NCI-H187 (cell line): ENCODE results near the gene ITGA1.

ENCODE experiments used
- DNase-seq, 2 experiments: peaks; one replicate each; lab custom pipeline; 2025; lab: John Stamatoyannopoulos, UW

Gene ITGA1

GRCh38 chr5:52998552-52999313 is 211.0 kb downstream of the ITGA1 start:
- DNase-seq = no peak

DNA sequence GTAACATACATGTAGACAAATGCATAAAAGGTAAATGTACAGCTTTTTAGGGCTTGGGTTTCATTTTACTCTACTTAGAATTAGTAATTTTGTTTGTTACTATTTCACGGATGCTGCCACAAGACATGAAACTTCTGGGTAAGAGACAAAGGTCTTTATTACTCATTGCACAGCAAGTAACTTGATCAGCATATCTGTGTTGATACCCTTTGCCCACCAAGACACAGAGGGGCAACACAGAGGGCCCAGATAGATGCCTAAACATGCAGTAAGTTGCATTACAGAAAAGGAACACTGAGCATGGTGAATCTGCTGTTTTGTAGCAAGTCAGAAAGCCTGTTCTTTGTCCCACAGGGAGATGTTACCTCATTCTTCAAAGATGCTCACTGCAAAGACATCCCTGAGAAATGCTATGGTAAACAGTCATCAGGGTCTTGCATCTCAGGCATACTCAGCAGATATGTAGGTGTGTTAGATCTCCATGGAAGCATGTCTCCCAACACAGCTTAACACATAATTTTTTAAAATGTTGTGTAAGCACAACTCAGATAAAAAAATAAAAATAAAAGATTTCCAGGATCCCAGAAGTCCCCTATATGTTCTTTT is 211.7 kb downstream of the ITGA1 start:
- DNase-seq = no peak

GRCh38 chr5:53001541-53001940 is 213.8 kb downstream of the ITGA1 start:
- no peak for DNase-seq

DNA sequence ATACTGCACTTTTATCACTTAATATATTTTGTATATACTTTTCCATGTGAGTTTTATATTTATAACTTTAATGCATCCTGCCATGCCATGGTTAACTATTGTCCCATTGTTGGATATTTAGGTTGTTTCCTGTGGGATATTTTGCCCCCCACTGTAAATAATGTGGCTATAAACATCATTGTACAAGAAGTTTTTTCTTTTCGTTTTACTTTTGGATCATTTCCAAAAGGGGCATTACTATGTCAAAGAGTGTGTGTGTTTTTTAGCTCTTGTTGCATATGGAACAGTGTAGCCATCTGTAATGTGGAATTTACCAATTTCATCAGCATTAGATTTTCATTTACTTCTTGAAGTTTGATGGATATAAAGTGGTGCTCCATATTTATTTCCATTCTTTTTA is 214.8 kb downstream of the ITGA1 start:
- no peak for DNase-seq

GRCh38 chr5:53003144-53003543 is 215.4 kb downstream of the ITGA1 start:
- no peak for DNase-seq

DNA sequence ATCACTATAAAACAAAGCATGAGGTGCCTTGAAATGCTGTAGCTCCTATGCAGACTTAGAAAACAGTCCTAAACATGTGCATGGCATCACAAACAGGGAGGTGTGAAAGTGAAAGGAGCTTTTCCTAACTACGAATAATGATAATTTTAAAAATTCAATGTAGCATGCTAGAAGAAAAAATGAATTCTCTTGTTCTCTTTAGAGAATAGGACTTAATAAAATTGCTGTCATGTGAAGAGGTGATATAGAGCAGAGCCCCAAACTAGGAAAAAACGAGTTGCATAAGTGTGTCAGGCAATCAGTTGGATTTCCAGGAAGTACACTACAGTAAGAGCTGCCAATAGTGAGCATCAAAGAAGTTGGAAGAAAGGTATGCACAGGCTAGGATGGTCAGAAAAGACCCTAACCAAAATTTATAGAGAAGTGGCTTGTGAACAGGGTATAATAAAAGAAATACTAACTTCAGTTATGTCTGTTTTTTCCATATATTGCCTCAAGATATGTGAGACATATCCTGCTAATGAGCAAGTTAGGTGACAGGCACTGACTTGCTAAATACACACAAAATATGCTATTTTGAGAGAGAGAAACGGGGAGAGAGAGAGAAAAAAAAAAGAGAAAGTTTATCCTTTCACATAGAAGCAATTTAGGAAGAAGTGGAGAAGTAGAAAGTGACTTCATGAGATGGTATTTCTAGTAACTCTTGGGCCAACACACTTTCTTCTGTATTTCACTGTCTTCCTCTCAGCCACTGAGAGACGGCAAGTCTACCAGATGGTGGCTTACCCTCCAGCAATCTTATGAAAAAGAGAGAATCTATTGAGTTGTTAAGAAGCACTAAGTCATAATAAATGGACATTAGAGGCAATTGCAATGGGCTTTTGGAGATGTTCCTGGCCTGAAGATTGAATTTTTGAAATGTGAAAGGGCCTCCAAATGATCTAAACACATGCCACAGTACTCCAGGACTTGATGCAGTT is 219.5 kb downstream of the ITGA1 start:
- DNase-seq = no peak

- DNase-seq = no peak
These were observed 221.0 kb downstream of the ITGA1 start for GRCh38 chr5:53008751-53009150.
